ENCODE results near the gene ALOX5. TPM values are rescaled to one million over a fixed set of nuclear protein-coding genes. Genes with fewer than 3 reads are reported as not detected.

The ALOX5 gene
- polyA plus RNA-seq, 1 of the 3 experiments (the other 2 are of a cell fraction), result not detected

- H3K4me1 ChIP-seq (ENCODE audit: control insufficient read depth in 1 of 2, insufficient read depth in 2 of 2, low read depth in 1 of 2, low read length in 1 of 2), result no peaks in the 10 kb centered on the region
- H3K4me3 ChIP-seq (ENCODE audit: low read depth in 2 of 2, low read length in 1 of 2), result no peak overlapping the region
- H3K27me3 ChIP-seq (ENCODE audit: insufficient read depth), result peaks cover 24% of the 10 kb centered on the region
- H3K9me3 ChIP-seq, result no peaks in the 10 kb centered on the region
- no peak overlapping the region for H3K4me2 ChIP-seq
- no peak for DNase-seq
- peaks cover 4% of the 10 kb centered on the region for H3F3A ChIP-seq (replicated peaks; ENCODE audit: insufficient read depth)
- no peak overlapping the region for H2AFZ ChIP-seq (ENCODE audit: low read depth)
- H4K20me1 ChIP-seq (ENCODE audit: insufficient read depth), result no peaks in the 10 kb centered on the region
- no peak overlapping the region for H3K9ac ChIP-seq
- TF ChIP-seq CTCF (IDR thresholded peaks at IDR 0.05), result no peak
- no peak for TF ChIP-seq SMC3 (IDR thresholded peaks at IDR 0.05; ENCODE audit: low read depth, low read length)
- TF ChIP-seq MEF2A (IDR thresholded peaks at IDR 0.05; ENCODE audit: borderline replicate concordance, low read depth), result no peak
- no peak for TF ChIP-seq MAX (IDR thresholded peaks at IDR 0.05; ENCODE audit: low read depth)
- TF ChIP-seq RCOR1 (IDR thresholded peaks at IDR 0.05; ENCODE audit: low read length), result no peak
- TF ChIP-seq TEAD4 (IDR thresholded peaks at IDR 0.05; ENCODE audit: borderline replicate concordance, insufficient read depth), result no peak
- no peak overlapping the region for H3K27ac ChIP-seq (ENCODE audit: low read depth in 2 of 2, low read length in 1 of 2)
- ChIA-PET CTCF (interaction anchor here (0.8 to 1.4 kb wide), 2 partner anchors 37 to 177 kb away, joined by 3 to 4 read pairs; no protein-coding TSS in a partner anchor), POLR2A (no interaction called here)
- H3K36me3 ChIP-seq (replicated peaks in 1 of 2; ENCODE audit: control insufficient read depth in 1 of 2, insufficient read depth in 2 of 2, low read length in 1 of 2), result no peaks in the 10 kb centered on the region
- no peaks in the 10 kb centered on the region for H3K9me2 ChIP-seq
- WGBS (ENCODE audit: low lambda C conversion rate), result 53% methylated on average over 22 of the region's 50 CpGs
- no peaks in the 10 kb centered on the region for H3K79me2 ChIP-seq (ENCODE audit: insufficient read depth)
Observed at GRCh38 chr10:45427262-45427969, 53.4 kb downstream of the ALOX5 start.

- Histone ChIP-seq H3K27ac (ENCODE audit: low read depth in 2 of 2, low read length in 1 of 2) (no peak overlapping the region), H2AFZ (ENCODE audit: low read depth) (no peak overlapping the region), H3K4me3 (ENCODE audit: low read depth in 2 of 2, low read length in 1 of 2) (no peak overlapping the region), H3K9me2 (no peaks in the 10 kb centered on the region), H3K4me2 (no peak overlapping the region), H4K20me1 (ENCODE audit: insufficient read depth) (no peaks in the 10 kb centered on the region), H3K9ac (no peak overlapping the region), H3K9me3 (no peaks in the 10 kb centered on the region), H3K27me3 (ENCODE audit: insufficient read depth) (peaks cover 24% of the 10 kb centered on the region), H3K36me3 (replicated peaks in 1 of 2; ENCODE audit: control insufficient read depth in 1 of 2, insufficient read depth in 2 of 2, low read length in 1 of 2) (no peaks in the 10 kb centered on the region), H3F3A (replicated peaks; ENCODE audit: insufficient read depth) (peaks cover 7% of the 10 kb centered on the region), H3K79me2 (ENCODE audit: insufficient read depth) (no peaks in the 10 kb centered on the region), H3K4me1 (ENCODE audit: control insufficient read depth in 1 of 2, insufficient read depth in 2 of 2, low read depth in 1 of 2, low read length in 1 of 2) (no peaks in the 10 kb centered on the region)
- DNase-seq, result no peak
- no peak for TF ChIP-seq MAX (IDR thresholded peaks at IDR 0.05; ENCODE audit: low read depth)
- TF ChIP-seq EP300 (IDR thresholded peaks at IDR 0.05; ENCODE audit: borderline replicate concordance in 1 of 2, low read depth in 1 of 2, low read length in 1 of 2), result no peak
- no peak for TF ChIP-seq CHD2 (IDR thresholded peaks at IDR 0.05; ENCODE audit: low read length, partially characterized antibody)
- TF ChIP-seq GABPA (IDR thresholded peaks at IDR 0.05; ENCODE audit: low read depth), result no peak
- no peak for TF ChIP-seq USF1 (IDR thresholded peaks at IDR 0.05; ENCODE audit: borderline replicate concordance, low read depth)
- no peak for TF ChIP-seq POLR2AphosphoS5 (IDR thresholded peaks at IDR 0.05; ENCODE audit: low read depth, low read length)
- TF ChIP-seq NFIC (IDR thresholded peaks at IDR 0.05; ENCODE audit: borderline replicate concordance), result no peak
- TF ChIP-seq NRF1 (IDR thresholded peaks at IDR 0.05; ENCODE audit: low read depth, low read length), result no peak
- no peak for TF ChIP-seq SMC3 (IDR thresholded peaks at IDR 0.05; ENCODE audit: low read depth, low read length)
- no peak for TF ChIP-seq MXI1 (IDR thresholded peaks at IDR 0.05; ENCODE audit: low read depth, low read length)
- TF ChIP-seq TEAD4 (IDR thresholded peaks at IDR 0.05; ENCODE audit: borderline replicate concordance, insufficient read depth), result no peak
- no peak for TF ChIP-seq RXRA (IDR thresholded peaks at IDR 0.05; ENCODE audit: borderline replicate concordance, low read depth)
- no peak for TF ChIP-seq GATA2 (CRISPR knock-in tag; IDR thresholded peaks at IDR 0.05)
- no peak for TF ChIP-seq RCOR1 (IDR thresholded peaks at IDR 0.05; ENCODE audit: low read length)
- no peak for TF ChIP-seq PBX3 (IDR thresholded peaks at IDR 0.05)
- no peak for TF ChIP-seq JUND (IDR thresholded peaks at IDR 0.05)
- no peak for TF ChIP-seq EZH2phosphoT487 (IDR thresholded peaks at IDR 0.05; ENCODE audit: borderline replicate concordance, low read depth)
- TF ChIP-seq YY1 (IDR thresholded peaks at IDR 0.05; ENCODE audit: low read depth), result no peak
- no peak for TF ChIP-seq FOXM1 (IDR thresholded peaks at IDR 0.05; ENCODE audit: low read depth)
- POLR2A ChIA-PET, result no interaction called here
- 52% methylated on average over 12 of the region's 16 CpGs for WGBS (ENCODE audit: low lambda C conversion rate)
- CTCF ChIA-PET, result interaction anchor here (1.4 kb wide), 1 partner anchor 37 kb away, joined by 4 read pairs; no protein-coding TSS in a partner anchor
Observed at GRCh38 chr10:45427970-45428366, 54.0 kb downstream of the ALOX5 start.

Measured in SK-N-SH (cell line).